Measurements from ENCODE around the gene DVL1. TPM values are rescaled to one million over a fixed set of nuclear protein-coding genes. Genes with fewer than 3 reads are reported as not detected.

DVL1 gene
- total and polyA plus RNA-seq, 5 donors, result 64.4 to 87.4 (median 66.4) TPM

- DNase-seq (peak in 2 of 3 donors; percentile 43 to 76), ATAC-seq (no peak)
- no peaks in the 10 kb centered on the region for H3K9me3 ChIP-seq (ENCODE audit: control insufficient read depth, low read length)
- no peak overlapping the region for H3K27ac ChIP-seq (ENCODE audit: low read length)
- intact Hi-C loops (cut with DNase I), result no loop called here
- WGBS, result 61% methylated on average over 12 of the region's 12 CpGs
- H3K4me3 ChIP-seq (ENCODE audit: low read length), result no peak overlapping the region
- H3K4me1 ChIP-seq (ENCODE audit: control insufficient read depth, insufficient read depth, low read length), result no peaks in the 10 kb centered on the region
- no peaks in the 10 kb centered on the region for H3K27me3 ChIP-seq (ENCODE audit: control insufficient read depth, insufficient read depth)
Observed at GRCh38 chr1:1345860-1346500, 3.2 kb downstream of the DVL1 start.

DNA sequence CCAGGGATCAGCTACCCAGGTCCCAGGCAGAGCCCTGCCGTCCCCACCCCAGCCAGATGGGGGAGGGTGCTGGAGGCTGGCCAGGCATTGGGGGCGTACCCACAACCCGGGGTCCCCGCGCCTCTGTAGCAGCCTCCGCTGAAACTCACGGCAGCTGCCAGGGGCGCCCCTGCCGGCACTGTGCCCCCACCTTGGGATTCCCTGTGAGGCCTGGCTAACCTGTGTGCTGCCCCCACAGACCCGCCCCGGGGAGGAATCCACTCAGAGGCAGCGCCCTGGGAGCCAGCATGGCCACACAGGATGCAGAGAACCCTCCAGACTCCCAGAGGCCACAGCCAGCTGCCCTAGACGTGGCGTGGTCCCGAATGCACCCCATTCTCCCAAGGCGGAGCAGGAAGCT lies 3.8 kb downstream of the DVL1 start:
- H3K27me3 ChIP-seq (ENCODE audit: control insufficient read depth, insufficient read depth), result no peaks in the 10 kb centered on the region
- intact Hi-C loops (cut with DNase I), result no loop called here
- no peaks in the 10 kb centered on the region for H3K4me1 ChIP-seq (ENCODE audit: control insufficient read depth, insufficient read depth, low read length)
- H3K27ac ChIP-seq (ENCODE audit: low read length), result no peak overlapping the region
- H3K4me3 ChIP-seq (ENCODE audit: low read length), result no peak overlapping the region
- DNase-seq (peak in 2 of 3 donors; percentile 49 to 68), ATAC-seq (no peak)
- H3K9me3 ChIP-seq (ENCODE audit: control insufficient read depth, low read length), result no peaks in the 10 kb centered on the region
- WGBS, result 80% methylated on average over 16 of the region's 16 CpGs

DNA sequence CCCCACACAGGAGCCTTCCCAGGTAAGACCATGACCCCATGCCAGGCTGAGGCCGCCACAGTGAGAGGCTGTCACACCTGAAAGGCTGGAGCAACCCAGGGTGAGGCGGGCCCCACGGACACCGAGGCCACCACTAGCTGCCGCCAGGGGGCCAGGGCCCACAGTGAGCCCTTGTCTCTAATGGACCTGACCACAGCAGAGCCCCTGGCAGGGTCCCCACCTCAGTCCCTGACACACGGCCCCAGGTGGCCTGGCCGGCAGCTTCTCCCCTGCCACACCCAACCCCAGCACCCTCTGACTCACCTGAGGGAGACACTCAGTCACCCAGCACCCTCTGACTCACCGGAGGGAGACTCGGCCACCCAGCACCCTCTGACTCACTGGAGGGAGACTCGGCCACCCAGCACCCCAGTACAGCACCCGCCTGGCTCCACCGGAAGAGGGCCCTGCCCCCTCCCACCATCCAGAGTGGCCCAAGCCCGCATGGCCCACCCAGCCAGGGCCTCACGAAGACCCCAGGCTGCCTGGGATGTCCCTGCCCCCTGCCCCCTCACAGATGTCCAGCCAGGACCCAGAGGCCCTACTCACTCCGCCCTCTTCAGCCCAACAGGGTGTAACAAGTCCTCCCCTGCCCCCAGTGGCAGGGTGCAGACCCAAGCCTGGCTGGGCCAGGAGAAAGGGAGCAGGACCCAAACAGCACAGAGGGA lies 4.4 kb downstream of the DVL1 start:
- H3K27me3 ChIP-seq (ENCODE audit: control insufficient read depth, insufficient read depth), result no peaks in the 10 kb centered on the region
- DNase-seq (peak in 1 of 3 donors; percentile 65), ATAC-seq (no peak)
- H3K9me3 ChIP-seq (ENCODE audit: control insufficient read depth, low read length), result no peaks in the 10 kb centered on the region
- H3K27ac ChIP-seq (ENCODE audit: low read length), result no peak overlapping the region
- intact Hi-C loops (cut with DNase I), result no loop called here
- WGBS, result 81% methylated on average over 15 of the region's 15 CpGs
- H3K4me1 ChIP-seq (ENCODE audit: control insufficient read depth, insufficient read depth, low read length), result no peaks in the 10 kb centered on the region
- no peak overlapping the region for H3K4me3 ChIP-seq (ENCODE audit: low read length)

- H3K9me3 ChIP-seq (ENCODE audit: control insufficient read depth, low read length), result no peaks in the 10 kb centered on the region
- ATAC-seq, result no peak
- DNase-seq, result peak in 1 of 3 donors; percentile 59
- intact Hi-C loops (cut with DNase I), result no loop called here
- no peak overlapping the region for H3K27ac ChIP-seq (ENCODE audit: low read length)
- no peak overlapping the region for H3K4me3 ChIP-seq (ENCODE audit: low read length)
- 88% methylated on average over 24 of the region's 24 CpGs for WGBS
- no peaks in the 10 kb centered on the region for H3K27me3 ChIP-seq (ENCODE audit: control insufficient read depth, insufficient read depth)
- H3K4me1 ChIP-seq (ENCODE audit: control insufficient read depth, insufficient read depth, low read length), result no peaks in the 10 kb centered on the region
Observed at GRCh38 chr1:1343811-1344421, 5.3 kb downstream of the DVL1 start.

DNA sequence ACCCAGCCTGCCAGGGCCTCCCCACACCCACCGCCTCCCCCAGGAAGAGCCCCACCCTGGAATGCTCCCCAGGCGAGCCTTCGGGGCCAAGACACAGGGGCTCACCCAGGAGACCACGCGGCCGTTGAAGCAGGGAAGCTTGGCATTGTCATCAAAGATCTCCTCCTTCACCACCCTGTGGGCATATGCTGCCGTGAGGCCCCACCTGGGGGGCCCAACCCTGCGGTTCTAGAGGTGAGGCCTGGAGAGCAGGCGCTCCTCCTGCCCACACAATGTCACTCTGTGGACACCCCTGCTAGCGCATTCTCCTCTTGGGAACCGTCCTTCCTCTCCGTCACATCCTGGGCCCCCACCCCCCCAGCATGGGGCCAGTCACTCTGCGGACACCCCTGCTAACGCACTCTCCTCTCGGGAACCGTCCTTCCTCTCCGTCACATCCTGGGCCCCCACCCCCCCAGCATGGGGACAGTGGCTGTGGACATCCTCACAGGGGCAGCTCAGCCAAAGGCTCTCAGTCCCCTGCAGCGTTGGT lies 6.6 kb downstream of the DVL1 start:
- peak in 1 of 3 donors; percentile 59 for DNase-seq
- no peak for ATAC-seq
- Histone ChIP-seq H3K27ac (ENCODE audit: low read length) (no peak overlapping the region), H3K4me1 (ENCODE audit: control insufficient read depth, insufficient read depth, low read length) (no peaks in the 10 kb centered on the region), H3K27me3 (ENCODE audit: control insufficient read depth, insufficient read depth) (no peaks in the 10 kb centered on the region), H3K4me3 (ENCODE audit: low read length) (no peak overlapping the region), H3K9me3 (ENCODE audit: control insufficient read depth, low read length) (no peaks in the 10 kb centered on the region)
- WGBS, result 86% methylated on average over 18 of the region's 18 CpGs
- intact Hi-C loops (cut with DNase I), result no loop called here

DNA sequence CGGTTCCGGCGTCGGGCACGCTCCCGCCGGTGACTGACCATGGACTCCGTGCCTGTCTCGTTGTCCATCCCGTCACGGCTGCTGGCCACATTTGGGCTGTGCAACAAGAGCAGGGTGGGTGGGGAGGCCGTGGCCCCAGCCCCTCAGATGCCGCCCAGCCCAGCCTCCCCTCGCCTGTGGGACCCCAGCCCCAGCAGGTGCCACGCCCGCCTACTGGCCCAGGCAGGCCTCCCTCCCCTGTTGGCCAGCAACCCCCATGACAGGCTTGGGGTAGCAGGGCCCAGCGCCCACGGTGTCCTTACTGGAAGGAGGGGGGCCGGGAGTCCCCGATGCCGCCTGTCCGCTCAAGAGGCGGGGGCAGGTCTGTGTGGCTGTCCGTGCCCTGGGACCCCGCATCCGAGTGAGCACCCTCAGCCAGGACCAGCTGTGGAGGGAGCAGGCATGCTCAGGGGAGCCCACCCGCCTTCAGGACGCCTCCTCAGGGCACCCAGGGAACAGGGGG lies 7.1 kb downstream of the DVL1 start:
- Histone ChIP-seq H3K9me3 (ENCODE audit: control insufficient read depth, low read length) (no peaks in the 10 kb centered on the region), H3K4me1 (ENCODE audit: control insufficient read depth, insufficient read depth, low read length) (no peaks in the 10 kb centered on the region), H3K4me3 (ENCODE audit: low read length) (no peak overlapping the region), H3K27me3 (ENCODE audit: control insufficient read depth, insufficient read depth) (no peaks in the 10 kb centered on the region), H3K27ac (ENCODE audit: low read length) (no peak overlapping the region)
- ATAC-seq, result no peak
- 93% methylated on average over 28 of the region's 28 CpGs for WGBS
- intact Hi-C loops (cut with DNase I), result no loop called here
- peak in 1 of 3 donors; percentile 61 for DNase-seq

- intact Hi-C loops (cut with DNase I), result no loop called here
- DNase-seq (no peak), ATAC-seq (no peak)
- Histone ChIP-seq H3K27me3 (ENCODE audit: control insufficient read depth, insufficient read depth) (no peaks in the 10 kb centered on the region), H3K27ac (ENCODE audit: low read length) (no peak overlapping the region), H3K9me3 (ENCODE audit: control insufficient read depth, low read length) (no peaks in the 10 kb centered on the region), H3K4me1 (ENCODE audit: control insufficient read depth, insufficient read depth, low read length) (no peaks in the 10 kb centered on the region), H3K4me3 (ENCODE audit: low read length) (no peak overlapping the region)
- 90% methylated on average over 17 of the region's 17 CpGs for WGBS
Observed at GRCh38 chr1:1341549-1342021, 7.6 kb downstream of the DVL1 start.

GRCh38 chr1:1340791-1341548 lies 8.2 kb downstream of the DVL1 start:
- H3K27me3 ChIP-seq (ENCODE audit: control insufficient read depth, insufficient read depth), result no peaks in the 10 kb centered on the region
- no peak overlapping the region for H3K4me3 ChIP-seq (ENCODE audit: low read length)
- no peaks in the 10 kb centered on the region for H3K4me1 ChIP-seq (ENCODE audit: control insufficient read depth, insufficient read depth, low read length)
- H3K9me3 ChIP-seq (ENCODE audit: control insufficient read depth, low read length), result no peaks in the 10 kb centered on the region
- H3K27ac ChIP-seq (ENCODE audit: low read length), result no peak overlapping the region
- no peak for DNase-seq
- ATAC-seq, result no peak
- intact Hi-C loops (cut with DNase I), result no loop called here
- WGBS, result 92% methylated on average over 36 of the region's 36 CpGs

DNA sequence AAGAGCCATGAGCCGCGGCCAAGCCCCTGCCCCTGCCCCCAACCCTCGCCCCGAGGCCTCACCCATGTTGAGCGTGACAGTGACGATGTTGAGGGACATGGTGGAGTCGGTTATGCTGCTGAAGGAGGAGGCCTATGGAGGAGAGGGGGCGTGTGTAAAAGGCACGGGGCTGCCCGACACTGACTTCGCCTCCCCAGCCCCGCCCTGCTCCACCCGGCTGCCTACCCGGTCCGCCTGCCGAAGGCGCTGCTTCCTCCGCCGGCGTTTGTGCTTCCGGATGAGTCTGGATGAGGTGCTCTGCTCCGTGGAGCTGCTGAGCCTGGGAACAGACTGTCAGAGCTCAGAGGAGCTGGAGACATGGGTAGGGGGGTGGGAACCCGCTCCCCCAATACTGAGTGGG lies 9.0 kb downstream of the DVL1 start:
- WGBS, result 90% methylated on average over 23 of the region's 23 CpGs
- ATAC-seq (no peak), DNase-seq (no peak)
- Histone ChIP-seq H3K4me1 (ENCODE audit: control insufficient read depth, insufficient read depth, low read length) (no peaks in the 10 kb centered on the region), H3K9me3 (ENCODE audit: control insufficient read depth, low read length) (no peaks in the 10 kb centered on the region), H3K27me3 (ENCODE audit: control insufficient read depth, insufficient read depth) (no peaks in the 10 kb centered on the region), H3K27ac (ENCODE audit: low read length) (no peak overlapping the region), H3K4me3 (ENCODE audit: low read length) (no peak overlapping the region)
- intact Hi-C loops (cut with DNase I), result no loop called here

- Histone ChIP-seq H3K4me1 (ENCODE audit: control insufficient read depth, insufficient read depth, low read length) (no peaks in the 10 kb centered on the region), H3K27me3 (ENCODE audit: control insufficient read depth, insufficient read depth) (no peaks in the 10 kb centered on the region), H3K9me3 (ENCODE audit: control insufficient read depth, low read length) (no peaks in the 10 kb centered on the region), H3K27ac (ENCODE audit: low read length) (no peak overlapping the region), H3K4me3 (ENCODE audit: low read length) (no peak overlapping the region)
- intact Hi-C loops (cut with DNase I), result no loop called here
- 94% methylated on average over 36 of the region's 36 CpGs for WGBS
- DNase-seq (no peak), ATAC-seq (no peak)
Observed at GRCh38 chr1:1338278-1338677, 10.9 kb downstream of the DVL1 start.
